ENCODE results near the gene SLC26A9.

The SLC26A9 gene

DNA sequence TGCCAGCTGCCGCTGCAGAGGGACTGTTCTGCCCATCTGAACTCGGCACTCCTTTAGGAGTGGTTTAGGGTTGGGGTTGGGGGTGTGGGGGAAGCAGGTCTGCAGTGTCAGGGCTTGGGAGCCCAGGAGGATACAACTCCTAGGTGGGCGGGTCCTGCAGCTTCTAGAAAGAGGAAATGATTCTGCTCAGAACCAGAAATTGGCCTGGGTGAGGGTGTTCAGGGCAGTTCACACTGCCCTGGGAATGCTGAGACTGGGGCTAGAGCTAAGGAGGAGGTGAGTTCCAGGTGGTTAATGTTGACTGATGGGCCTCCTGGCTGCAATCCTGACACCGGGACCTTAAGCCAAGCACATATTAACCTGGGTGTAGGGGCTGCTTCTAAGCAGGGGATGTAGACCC, 4.8 kb upstream of the SLC26A9 start:
- no peak for DNase-seq

DNA sequence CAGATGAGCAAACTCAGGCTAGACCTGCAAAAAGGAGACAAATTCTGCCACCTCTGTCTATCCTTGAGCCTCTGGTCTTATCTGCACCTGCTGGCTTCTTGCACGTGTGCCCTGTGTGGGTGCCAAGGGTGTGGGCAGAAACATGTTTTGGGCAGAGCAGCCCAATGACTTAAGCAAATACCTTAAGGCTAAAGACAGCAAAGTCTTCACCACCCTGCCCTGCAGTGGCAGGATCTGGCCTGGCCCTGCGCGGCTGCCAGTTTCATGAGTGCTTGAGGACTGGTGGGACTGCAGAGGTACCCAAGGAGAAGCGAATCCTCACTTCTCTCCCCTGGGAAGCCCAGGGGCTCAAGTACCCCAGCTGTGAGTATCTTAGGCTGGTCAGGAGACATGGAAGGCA, 3.8 kb upstream of the SLC26A9 start:
- no peak for DNase-seq

DNA sequence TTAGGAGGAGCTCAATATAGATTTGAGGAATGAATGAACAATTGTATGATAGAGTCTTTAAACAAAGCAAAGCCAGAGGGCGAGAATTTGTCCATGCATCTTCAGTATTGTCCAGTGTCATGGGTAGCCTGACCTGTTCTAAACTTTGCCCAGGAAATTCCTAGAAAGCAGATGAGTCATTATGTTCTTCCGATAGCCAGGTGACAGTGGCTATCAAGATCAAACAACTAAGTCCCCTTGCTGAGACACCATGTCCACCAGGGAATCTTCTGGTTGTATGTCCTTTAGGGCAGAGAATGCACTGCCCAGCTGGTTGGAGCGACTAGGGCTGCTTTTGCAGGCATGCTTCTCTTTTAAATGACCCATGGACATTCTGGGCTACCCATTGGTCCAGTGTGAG, 1.8 kb upstream of the SLC26A9 start:
- no peak for DNase-seq

DNA sequence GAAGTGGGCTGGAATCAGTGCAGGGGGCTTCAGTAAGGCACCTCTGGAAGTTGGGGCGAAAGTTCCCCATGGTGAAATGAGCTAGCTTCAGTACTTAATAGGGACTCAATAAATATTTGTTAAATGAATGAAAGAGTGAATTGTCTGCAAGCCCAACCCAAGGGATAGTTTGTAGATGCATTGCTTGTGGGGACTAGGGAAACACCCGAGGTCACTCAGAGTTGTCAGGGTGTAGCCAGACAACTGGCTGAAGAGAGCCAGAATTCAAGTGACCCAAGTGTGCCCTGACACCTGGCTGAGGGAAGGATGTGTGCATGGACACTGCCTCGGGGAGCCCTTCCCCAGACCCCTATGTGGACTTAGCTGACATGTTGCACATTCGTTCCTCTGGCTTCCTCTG, 1.3 kb upstream of the SLC26A9 start:
- no peak for DNase-seq

DNA sequence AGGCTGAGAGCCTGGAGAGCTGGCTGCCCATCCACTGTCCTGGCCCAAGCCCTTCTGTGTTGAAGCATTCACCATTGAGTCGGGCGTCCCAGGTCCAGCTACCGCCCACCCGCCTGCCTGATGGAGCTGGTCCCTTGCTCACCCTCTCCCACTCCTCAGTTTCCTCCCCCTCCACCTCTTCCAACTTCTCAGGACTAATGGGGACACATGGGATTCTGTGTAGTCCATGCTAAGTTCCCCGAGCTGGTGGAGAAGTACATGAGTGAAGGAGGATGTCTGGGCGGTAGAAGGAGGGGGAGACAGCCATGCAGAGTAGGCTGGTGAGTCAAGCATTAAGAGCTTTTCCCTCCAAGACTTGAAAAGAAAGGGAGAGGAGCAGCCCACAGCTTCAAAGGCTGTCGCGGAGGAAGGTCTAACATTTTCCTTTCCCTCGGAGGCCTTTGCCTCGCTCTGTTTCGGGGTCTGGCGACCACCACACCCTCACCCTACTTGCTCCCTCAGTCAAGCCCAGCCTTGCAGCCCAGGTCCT, 561 bp downstream of the SLC26A9 start:
- no peak for DNase-seq

DNA sequence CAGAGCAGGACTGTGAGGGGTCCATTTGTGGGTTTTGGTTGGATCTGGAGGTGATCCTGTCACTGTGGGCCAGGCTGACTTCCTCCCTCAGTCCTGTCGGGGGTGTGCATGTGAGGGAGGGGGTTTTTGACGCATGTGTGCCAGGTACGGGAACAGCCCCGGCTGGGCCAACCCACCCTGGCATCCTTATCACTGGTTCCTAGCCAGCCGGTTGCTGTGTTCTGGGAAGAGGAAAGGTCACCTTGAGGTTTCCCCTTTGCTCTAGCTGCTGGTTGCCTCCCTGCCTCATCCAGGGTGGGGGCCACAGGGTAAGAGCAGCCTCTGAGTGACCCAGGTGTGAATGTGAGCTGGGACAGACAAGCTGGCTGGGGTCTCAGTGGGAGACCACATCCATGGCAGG, 2.5 kb downstream of the SLC26A9 start:
- no peak for DNase-seq

DNA sequence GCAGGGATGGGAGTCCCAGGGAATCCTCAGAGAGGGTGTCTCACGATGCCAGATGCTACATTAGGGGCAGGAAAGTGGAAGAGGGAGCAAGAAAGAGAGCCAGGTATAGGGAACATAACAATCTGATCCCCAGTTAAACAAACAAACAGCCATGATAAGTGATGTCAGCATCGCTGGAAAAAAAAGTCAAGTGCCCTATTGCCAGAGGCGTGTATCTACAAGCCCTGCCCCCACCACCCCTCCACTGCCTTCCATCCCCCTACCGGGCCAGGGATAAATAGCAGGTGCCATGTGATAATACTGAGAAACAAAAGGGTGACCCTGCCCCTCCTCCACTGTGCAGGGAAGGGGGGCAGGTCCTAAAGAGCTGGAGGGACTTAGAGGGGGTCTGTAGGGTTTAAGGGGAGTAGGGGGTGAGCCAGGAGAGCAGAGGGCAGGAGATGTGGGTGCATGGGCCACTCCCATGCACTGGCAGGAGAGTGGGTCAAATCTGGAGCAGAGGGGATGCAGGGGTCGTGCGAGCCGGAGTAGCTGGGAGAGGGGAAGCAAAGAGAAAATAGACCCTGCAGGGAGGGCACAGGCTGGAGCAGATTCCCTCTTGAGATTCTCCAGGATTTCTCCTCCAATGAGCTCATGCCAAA, 3.4 kb downstream of the SLC26A9 start:
- peak; percentile 30 for DNase-seq

DNA sequence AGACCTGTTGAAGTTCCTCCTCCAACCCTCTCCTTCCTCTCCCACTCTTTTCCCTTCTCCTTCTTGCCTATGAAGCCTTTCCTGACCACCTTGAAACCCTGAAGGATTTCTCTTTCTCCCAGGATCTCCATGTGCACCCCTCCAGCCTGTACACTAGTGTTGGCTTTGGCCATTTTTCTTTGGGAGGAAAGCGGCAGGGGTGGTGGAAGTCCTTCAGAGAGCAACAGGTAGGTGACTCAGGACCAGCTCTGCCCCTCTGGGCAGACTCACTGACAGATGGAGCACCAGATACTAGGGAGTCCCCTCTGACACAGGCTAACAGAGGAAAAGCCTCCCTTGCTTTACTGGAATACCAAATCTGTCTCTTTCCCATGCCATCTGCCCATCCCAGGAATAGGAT, 4.6 kb downstream of the SLC26A9 start:
- no peak for DNase-seq

DNA sequence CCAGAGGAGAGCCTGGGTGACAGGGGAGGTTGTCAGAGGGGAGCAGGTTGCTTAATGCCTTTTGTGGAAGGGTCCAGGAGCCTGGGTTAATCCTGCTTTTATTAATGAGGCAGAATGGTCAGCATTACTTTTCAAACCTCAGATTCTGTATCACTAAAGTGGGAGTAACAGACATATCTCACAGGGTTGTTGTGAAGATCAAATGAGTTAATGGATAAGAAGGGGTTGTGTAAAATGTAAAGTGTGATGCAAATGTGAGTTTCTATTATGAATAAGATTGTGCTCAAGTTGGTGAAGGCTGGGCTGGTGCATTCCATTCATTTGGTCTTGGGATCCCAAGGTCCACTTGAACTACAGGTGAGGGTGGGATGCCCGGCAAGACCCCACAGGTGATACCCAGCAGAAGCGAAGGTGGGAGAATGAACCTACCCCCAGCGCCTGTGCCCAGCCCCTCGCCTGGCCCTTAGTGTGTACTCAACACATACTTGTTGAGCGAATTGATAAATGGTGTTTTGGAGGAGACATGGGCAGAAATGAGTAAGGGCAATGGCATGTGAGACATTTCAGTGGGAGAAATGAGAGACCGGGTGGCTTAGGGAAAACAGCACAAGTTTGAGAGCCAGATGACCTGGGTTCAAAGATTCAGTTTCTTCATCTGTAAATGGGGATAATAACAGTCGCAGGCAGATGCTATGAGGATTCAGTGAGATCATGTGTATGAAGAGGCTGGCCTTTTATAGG, 6.2 kb downstream of the SLC26A9 start:
- no peak for DNase-seq

DNA sequence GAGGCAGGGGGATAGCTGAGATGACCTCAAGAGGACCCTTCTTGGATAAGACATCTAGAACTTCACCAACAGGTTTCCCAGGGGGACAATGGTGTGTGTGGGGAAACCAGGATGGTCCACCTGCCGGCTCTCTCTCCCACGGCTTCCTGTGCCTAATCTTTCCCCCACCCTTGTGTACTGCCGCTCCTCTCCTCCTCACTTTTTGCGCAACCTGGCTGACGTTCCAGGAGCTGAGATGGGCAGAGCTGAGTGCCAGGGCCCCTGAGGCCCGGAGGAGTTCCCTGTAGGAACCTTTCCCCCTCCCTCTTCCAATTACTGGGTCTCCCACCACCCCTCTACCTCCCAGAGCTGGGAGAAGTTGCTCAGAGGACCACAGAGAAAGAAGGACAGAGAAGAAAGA, 6.9 kb downstream of the SLC26A9 start:
- DNase-seq = no peak

DNA sequence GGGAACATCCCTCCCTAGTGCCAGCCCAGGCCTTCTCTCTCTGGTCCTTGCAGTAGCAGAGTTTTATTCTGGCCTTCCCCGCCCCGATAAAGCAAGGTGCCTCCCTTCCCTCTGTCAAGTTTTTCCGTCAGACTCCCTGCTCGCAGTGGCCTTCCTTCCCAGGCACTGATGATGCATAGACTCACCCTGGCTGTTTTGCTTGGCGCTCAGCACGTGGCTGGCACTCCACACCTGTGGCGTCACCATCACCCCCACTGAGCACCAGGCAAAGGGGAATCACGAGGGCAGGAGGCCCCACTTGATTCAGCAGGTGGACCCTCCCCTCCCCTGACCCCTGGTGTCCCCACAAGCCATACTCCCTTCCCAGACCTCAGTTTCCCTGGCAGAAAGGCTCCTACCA, 7.4 kb downstream of the SLC26A9 start:
- DNase-seq = no peak

DNA sequence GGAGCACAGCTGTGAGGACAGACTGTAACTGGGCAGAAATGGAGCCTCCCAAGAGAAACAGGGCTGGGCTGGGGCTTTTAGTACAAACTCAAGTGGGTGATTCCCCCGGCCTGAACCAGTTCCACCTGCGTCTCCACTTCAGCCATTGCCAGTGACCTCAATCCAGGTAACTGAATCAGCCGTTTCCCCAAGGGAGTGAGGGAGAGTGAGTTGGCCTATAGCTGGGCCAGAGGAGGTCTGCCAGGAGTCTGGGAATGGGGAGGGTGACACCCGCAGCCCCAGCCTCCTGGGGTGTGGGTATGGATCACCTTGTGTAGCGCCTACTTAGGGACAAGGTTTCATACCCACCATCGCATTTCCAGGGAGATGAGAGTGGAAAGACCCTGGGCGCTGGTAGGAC, 8.5 kb downstream of the SLC26A9 start:
- DNase-seq = no peak

DNA sequence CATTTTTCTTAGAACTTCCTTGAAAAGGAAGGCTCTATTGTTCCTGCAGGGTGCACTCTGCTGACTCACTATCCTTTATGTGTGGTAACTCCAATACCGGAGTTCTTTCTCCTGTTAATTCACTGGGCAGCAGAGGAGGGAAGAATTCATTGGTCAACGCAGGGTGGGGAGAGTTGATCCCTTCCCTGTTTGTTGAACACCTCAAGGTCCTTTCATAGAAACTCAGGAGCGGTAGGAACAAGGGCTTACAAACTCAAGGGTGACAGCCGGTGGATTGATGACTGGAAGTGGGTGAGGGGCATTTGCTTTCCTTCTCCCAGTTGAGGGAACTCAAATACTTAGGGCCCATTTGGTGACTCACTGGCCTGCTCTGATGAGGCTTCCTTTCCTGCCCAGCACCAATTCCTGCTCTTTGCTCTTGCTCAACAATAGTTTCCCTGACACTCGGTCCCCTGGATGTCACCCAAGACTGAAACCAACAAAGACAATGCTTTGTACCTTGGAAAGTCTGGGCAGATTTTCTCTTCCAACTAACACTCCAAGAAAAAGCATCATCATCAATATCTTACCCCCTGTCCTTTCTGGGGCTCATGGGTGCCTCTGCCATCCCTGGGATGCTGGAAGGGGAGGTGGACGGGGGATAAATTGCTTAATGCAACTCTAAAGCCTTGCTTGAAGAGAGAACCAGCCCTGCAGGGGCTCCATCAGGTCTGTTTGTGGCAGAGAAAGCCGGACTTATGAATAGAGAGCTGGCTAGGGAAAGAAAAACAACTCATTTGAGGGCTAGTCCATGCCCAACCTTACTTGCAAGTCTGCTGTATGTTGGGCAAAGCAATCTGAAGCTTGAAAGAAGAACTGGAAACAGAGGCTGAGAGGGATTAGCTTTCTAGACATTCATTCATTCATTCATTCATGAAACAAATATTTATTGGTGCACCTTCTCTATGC, 9.3 kb downstream of the SLC26A9 start:
- DNase-seq = no peak

DNA sequence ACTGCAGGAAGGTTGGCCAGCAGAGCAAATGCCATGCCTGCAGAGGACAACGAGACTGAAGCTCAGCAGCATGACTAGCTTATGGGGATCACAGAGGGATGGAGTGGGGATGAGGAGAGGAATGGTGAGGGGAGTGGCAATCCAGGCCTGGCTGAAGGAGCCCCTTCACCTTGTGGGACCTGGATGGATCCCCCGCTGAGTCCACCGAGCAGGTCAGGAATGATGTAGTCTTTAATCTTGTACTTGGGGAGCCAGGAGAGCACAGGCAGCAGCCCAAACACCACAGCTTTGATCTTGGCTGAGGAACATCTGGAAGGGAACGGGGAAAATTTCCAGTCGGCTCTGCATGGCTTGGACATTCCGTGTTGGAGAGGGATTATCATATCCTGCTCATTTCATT, 10.5 kb downstream of the SLC26A9 start:
- no peak for DNase-seq

DNA sequence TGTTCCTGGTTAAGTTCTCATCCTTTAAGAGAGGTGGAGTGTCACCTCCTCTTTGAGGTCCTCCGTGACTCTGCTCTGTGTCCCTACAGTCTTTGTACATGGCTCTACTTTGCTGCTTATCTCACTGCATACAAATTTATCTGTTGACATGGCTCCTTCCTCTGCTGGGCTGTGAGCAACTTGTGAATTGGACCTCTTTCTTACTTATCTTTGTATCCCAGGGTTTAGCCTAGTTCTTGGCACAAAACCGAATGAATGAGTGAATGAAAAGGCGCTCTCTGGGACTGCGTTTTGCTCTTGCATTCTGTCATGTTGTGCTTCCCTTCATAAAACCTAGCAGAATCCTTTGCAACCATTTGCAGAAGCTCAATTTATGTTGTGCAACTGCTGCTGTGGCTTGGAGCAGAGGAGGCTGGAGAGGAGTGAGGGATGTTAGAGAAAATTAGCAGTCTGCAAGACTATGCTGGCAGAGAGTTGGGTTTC, 12.4 kb downstream of the SLC26A9 start:
- no peak for DNase-seq

DNA sequence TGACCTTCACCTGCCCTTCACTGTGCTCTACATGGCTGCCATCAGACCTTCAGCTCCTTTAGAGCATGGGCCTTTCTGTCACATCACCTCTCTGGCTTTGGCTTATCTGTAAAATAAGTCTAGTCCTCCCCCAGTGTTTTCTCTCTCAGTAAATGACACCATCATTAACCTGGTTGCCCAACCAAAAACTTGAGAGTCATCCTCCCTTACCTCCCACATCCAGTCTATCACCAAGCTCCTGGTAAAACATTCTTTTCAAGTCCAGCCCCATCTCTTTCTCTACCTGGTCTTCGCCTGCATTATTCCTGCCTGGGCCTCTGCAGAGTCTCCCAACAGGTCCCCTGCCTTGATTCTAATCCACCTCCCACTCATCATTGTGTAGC, 13.1 kb downstream of the SLC26A9 start:
- no peak for DNase-seq

DNA sequence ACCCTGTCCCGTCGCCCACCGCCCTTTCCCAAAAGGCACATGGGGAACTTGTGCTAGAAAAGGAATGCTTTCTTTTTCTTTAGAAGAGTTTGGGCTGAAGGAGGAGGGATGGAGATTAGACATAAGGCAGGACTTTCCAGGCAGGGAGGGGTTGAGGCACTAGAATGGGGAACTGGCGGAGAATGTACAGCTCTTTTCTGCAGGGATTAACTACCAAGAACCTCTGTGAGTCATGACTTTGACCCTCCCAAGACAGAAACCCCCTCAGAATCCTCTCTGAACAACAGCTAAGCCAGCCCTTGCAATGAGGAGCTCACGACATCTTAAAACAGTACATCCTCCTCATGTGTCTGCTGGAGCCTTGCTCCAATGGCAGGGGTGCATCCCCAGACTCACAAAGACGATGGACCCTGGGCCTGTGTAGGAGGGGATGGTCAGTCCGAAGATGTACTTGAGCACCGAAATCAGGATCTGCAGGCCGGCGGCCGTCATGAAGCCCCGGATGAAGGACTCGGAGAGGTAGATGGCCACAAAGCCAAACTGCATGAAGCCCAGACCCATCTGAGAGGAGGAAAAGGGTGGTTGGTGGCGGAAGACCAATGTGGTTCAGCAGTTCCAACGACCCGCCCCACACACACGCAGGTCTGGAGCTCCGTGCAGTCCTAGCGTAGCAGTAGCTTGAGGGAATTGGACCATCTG, 13.6 kb downstream of the SLC26A9 start:
- no peak for DNase-seq

DNA sequence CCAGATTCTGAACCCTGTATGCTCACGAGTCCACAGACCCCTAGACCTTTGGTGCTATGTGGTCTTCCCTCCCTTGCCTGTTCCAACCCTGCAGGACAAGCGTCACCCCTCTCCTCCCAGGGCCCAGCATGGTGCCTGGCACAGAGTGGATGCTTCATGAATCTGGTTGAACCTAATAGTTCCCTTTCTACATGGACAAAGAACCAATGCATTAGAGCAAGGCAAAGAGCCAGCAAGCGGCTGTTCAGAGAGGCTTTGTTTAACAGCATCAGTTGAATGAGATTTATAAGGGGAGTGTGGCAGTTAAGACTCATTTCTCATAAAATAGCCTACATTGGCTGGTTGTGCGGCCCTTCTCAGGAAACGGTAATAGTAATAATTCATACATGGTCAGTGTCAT, 14.9 kb downstream of the SLC26A9 start:
- no peak for DNase-seq

DNA sequence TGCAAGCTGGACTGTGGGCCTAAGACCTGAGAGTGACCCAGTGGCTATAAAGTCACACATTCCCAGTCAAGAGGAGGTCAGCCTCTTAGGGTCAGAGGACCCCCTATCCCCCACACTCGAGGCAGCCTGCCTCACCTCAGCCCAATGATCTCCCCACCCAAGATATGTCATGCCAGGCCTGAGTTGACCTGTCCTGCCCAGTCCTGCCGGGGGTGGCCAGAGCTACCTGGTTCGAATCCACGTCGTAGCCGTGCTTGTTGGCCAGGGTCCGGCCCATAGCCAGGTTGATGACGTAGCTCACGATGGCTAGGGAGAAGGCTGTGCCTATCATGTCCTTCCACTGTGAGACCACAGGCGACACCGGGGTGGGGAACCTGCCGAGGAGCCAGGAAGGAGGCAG, 15.6 kb downstream of the SLC26A9 start:
- no peak for DNase-seq

DNA sequence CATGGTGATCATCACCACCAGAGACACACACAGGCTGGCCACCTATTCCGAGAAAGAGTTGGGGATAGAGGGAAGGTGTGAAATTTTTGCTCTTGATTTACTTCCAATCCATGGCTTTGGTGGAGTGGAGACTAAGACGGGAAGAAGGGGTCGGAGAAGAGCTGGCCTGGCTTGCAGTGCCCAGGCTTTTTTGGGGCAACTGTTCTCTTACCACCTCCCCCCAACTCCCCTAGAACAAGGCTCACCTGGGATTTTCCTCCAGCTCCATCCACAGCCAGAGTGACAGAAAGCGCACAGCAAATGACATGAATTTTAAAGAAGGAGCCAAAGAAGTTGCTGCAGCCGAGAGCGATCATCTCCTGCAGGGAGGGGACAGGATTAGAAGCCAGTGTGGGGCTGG, 16.0 kb downstream of the SLC26A9 start:
- DNase-seq = no peak

DNA sequence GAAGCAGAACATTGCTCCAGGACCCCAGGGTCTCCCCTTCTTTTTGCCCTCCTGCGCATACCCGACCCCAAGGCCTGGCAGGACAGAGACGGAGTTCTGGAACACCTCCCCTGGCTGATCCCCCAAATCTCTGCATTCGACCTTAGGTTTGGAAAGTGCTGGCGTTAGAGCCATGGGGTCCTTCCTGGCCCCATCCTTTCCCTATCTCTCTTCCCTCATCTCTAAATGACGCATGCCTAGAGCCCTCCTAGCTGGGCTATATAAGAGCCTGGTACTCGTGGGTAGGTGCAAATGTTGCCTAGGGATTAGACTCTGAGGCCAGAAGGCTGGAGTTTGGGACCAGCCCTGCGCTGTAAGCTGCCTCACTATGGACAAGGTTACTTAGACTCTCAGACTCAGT, 16.6 kb downstream of the SLC26A9 start:
- DNase-seq = no peak

DNA sequence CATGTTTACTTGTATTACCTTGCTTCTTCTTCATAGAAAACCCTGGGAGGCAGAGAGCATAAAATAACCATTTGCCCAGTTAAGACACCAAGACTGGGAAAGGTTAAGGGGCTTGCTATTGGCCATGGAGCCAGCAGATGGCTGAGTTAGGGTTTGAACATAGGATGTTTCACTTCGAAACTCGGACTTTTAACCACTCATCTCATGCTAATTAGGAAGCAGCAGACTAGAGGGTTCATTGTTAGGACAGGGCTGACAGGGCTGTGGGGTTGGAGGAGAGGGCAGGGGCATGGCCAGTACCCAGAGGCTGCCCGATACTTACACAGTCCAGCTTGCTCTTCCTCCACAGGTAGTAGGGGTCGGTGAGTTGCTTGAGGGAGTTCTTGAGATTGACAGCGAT, 17.0 kb downstream of the SLC26A9 start:
- DNase-seq = no peak

DNA sequence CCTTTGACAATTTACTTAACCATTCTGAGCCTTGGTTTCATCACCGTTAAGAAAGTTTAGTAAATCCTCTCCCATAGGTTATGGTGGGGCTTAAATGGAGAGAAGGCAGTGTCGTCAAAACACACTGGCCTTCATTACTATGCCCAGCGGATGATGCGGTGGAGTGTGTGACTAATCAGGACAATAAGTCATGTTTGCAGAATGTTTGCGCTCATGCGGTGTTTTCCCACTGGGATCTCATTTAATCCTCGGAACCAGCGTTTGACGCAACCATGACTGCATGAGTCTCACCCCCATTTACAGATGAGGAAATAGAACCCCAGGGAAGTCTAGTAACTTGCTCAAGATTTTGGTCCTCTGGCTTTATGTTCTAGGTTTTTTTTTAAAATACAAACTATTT, 17.5 kb downstream of the SLC26A9 start:
- DNase-seq = no peak
